Esophagus muscularis mucosa (tissue), 4 donors: Measurements from ENCODE around the gene CREB3L2. TPM values are rescaled to one million over a fixed set of nuclear protein-coding genes. Genes with fewer than 3 reads are reported as not detected.

Experiments used
- DNase-seq: peaks from one replicate; pipeline ENCODE4 v3.0.0-alpha.2; 2017; ENCODE audit errors: extremely low spot score
- H3K27ac ChIP-seq, 4 donors: fragments of 200-600 bp; sonication (generic); replicated peaks in 1 of 4; 1 replicate in 3 of 4; 2 replicates in 1 of 4; pipeline ENCODE4 v1.5.1; 2016 to 2019; ENCODE audit warnings: mild to moderate bottlenecking in 1 of 4
- H3K27me3 ChIP-seq, 4 donors: fragments of 200-600 bp; sonication (generic); one replicate each; pipeline versions ENCODE4 v1.5.1 to v1.6.0; 2016 to 2019
- H3K36me3 ChIP-seq, 4 donors: fragments of 200-600 bp; sonication (generic); one replicate each; pipeline ENCODE4 v1.5.1; 2016 to 2019
- H3K4me1 ChIP-seq, 4 donors: fragments of 200-600 bp; sonication (generic); one replicate each; pipeline ENCODE4 v1.5.1; 2016 to 2019
- H3K4me3 ChIP-seq, 4 donors: fragments of 200-600 bp; sonication (generic); 1 replicate in 2 of 4; 2 replicates in 2 of 4; pipeline ENCODE4 v1.5.1; 2016 to 2019; ENCODE audit warnings: mild to moderate bottlenecking in 4 of 4, moderate library complexity in 1 of 4
- H3K9me3 ChIP-seq, 4 donors: fragments of 200-600 bp; sonication (generic); 1 replicate in 3 of 4; 2 replicates in 1 of 4; pipeline ENCODE4 v1.5.1; 2016 to 2019
- CTCF ChIP-seq, 3 experiments: fragments of 200-600 bp in 2 of 3; fragments of 450-650 bp in 1 of 3; sonication (generic) in 2 of 3; IDR thresholded peaks; one replicate each; pipeline ENCODE4 v1.5.1; 2017 to 2019; ENCODE audit warnings: antibody characterized with exemption in 3 of 3, mild to moderate bottlenecking in 2 of 3, moderate library complexity in 1 of 3
- EP300 ChIP-seq: sonication (generic); formaldehyde crosslinking; IDR thresholded peaks from one replicate; pipeline ENCODE4 v1.6.1; 2017; ENCODE audit warnings: antibody characterized with exemption
- POLR2A ChIP-seq: fragments of 450-650 bp; IDR thresholded peaks from one replicate; pipeline ENCODE4 v1.6.1; 2017; ENCODE audit warnings: antibody characterized with exemption, moderate library complexity, mild to moderate bottlenecking, low read depth
- POLR2AphosphoS5 ChIP-seq, 2 donors: sonication (generic); formaldehyde crosslinking; IDR thresholded peaks; one replicate each; pipeline ENCODE4 v1.6.1; 2017; ENCODE audit warnings: antibody characterized with exemption in 2 of 2
- WGBS: methylation state at CpG from one replicate; pipeline ENCODE4 v1.1.5; 2018; 5-methylcytosine and 5-hydroxymethylcytosine counted together
- intact Hi-C: fragments of 100-400 bp; cut with DNase I; formaldehyde crosslinking; loops from one replicate; pipeline ENCODE4 v1.15.1; 2023
- total RNA-seq, 4 donors: library from RNA; depleted of rRNA; stranded (reverse); fragments of >200 nt; gene quantifications; one replicate each; pipeline versions ENCODE4 v1.1.0 to v1.2.1, GENCODE V29; 2016

Gene CREB3L2
- total RNA-seq, 4 donors from 2014 or later, result 29.2 to 43.4 (median 37.1) TPM

GRCh38 chr7:137962491-137962874 is 39.4 kb downstream of the CREB3L2 start:
- no peak for TF ChIP-seq POLR2AphosphoS5 (IDR thresholded peaks at IDR 0.05)
- TF ChIP-seq CTCF (IDR thresholded peaks at IDR 0.05), result no peak
- no peak for TF ChIP-seq POLR2A
- no peak for TF ChIP-seq EP300
- H3K4me1 ChIP-seq, result peaks cover 23 to 86% (median 72%) of the 10 kb centered on the region in 4 donors
- WGBS, result 88% methylated on average over 5 of the region's 5 CpGs

DNA sequence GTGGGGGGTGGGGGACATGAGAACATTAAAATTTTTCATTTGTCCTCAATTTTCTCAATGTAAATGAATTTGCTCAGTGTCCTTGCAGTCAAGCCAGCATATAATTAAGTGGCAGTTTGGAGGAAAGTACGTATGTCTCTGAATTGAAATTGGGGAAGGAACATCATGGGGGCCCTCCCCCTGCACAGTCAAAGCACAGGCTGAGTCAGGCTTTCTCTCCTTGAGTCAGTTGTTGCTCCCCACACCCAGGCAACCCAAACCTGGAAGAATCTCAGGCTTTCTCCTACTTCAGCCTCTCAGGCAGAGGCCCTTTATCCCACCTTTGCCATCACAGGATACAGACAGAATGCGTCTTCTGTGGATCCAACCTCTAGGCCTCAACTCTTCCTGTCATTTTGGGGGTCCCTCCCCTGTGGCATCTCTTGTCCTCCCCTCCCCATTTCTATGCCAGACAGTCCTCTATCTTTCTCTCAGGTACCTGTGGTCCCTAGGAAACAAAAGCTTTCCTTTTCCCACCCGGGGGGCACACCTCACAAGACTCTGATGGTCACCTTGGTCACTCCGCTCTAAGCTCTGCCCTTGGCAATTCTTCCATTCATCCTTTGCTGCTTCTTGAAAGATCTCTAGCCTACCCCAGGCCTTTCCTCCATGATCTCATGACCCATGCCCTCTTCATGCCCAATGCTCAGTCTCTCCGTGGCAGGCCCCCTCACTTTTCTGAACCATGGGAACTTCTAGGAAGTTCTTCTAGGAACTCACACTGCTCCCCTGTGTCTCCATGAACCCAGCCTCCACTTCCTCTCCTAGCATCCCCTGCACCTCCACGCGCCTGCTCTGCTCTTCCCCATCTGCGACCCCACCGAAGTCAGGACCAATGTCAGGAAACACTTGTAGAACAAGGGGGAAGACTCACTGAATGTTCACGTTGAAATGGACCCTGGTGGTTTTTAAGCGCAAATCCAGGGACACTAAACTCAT is 40.4 kb downstream of the CREB3L2 start:
- intact Hi-C loops, result no loop called here
- no peaks in the 10 kb centered on the region for H3K27me3 ChIP-seq
- peaks cover 20 to 86% (median 72%) of the 10 kb centered on the region in 4 donors for H3K4me1 ChIP-seq
- H3K4me3 ChIP-seq, result no peak overlapping the region
- H3K9me3 ChIP-seq, result no peaks in the 10 kb centered on the region
- TF ChIP-seq POLR2A, result no peak
- TF ChIP-seq EP300, result no peak
- no peak for DNase-seq
- peak overlapping the region in 1 of 4 donors; percentile 32 for H3K27ac ChIP-seq
- WGBS, result 88% methylated on average over 11 of the region's 11 CpGs
- no peaks in the 10 kb centered on the region for H3K36me3 ChIP-seq

More at GRCh38 chr7:137962491-137962874, 39.4 kb downstream of the CREB3L2 start:
- Histone ChIP-seq H3K27ac (no peak overlapping the region), H3K36me3 (no peaks in the 10 kb centered on the region), H3K4me3 (no peak overlapping the region), H3K9me3 (no peaks in the 10 kb centered on the region), H3K27me3 (no peaks in the 10 kb centered on the region)
- intact Hi-C loops, result no loop called here
- no peak for DNase-seq

DNA sequence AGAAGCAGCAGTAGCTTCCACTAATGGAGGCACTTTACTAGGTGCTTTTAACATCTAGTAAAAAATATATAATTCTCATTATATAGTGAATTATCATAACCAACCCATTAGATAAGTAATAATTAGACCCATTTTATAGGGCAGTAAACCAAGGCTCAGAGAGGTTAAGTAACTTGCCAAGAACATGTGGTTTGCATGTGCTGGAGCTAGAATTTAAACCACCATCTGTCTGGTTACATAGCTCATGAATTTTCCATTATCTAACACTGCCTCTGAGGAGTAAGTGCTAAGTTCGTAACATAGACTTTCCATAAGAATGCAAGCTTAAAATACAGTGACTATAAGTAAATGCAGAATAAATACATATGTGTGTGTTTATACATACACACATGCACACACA is 41.9 kb downstream of the CREB3L2 start:
- H3K4me3 ChIP-seq, result no peak overlapping the region
- H3K4me1 ChIP-seq, result peaks cover 13 to 86% (median 72%) of the 10 kb centered on the region in 4 donors
- no peak for DNase-seq
- 85% methylated on average over 1 of the region's 1 CpG for WGBS
- peak overlapping the region in 1 of 4 donors; percentile 3 for H3K27ac ChIP-seq
- no peaks in the 10 kb centered on the region for H3K36me3 ChIP-seq
- TF ChIP-seq POLR2A (no peak), EP300 (no peak), POLR2AphosphoS5 (IDR thresholded peaks at IDR 0.05) (no peak), CTCF (IDR thresholded peaks at IDR 0.05) (no peak)
- no peaks in the 10 kb centered on the region for H3K27me3 ChIP-seq
- intact Hi-C loops, result no loop called here
- H3K9me3 ChIP-seq, result no peaks in the 10 kb centered on the region

GRCh38 chr7:137958470-137959431 is 43.1 kb downstream of the CREB3L2 start:
- Histone ChIP-seq H3K27me3 (no peaks in the 10 kb centered on the region), H3K4me3 (no peak overlapping the region), H3K27ac (peak overlapping the region; percentile 81 to 85 (median 82)), H3K4me1 (peaks cover 25 to 86% (median 79%) of the 10 kb centered on the region in 4 donors), H3K9me3 (no peaks in the 10 kb centered on the region), H3K36me3 (no peaks in the 10 kb centered on the region)
- TF ChIP-seq POLR2AphosphoS5 (IDR thresholded peaks at IDR 0.05), result no peak
- TF ChIP-seq POLR2A, result no peak
- TF ChIP-seq EP300, result no peak
- no peak for TF ChIP-seq CTCF (IDR thresholded peaks at IDR 0.05)
- WGBS, result 93% methylated on average over 4 of the region's 4 CpGs
- intact Hi-C loops, result no loop called here
- DNase-seq, result no peak

GRCh38 chr7:137957887-137958286 is 44.0 kb downstream of the CREB3L2 start:
- Histone ChIP-seq H3K27ac (peak overlapping the region; percentile 81 to 85 (median 82)), H3K4me3 (no peak overlapping the region), H3K27me3 (no peaks in the 10 kb centered on the region), H3K36me3 (no peaks in the 10 kb centered on the region), H3K4me1 (peaks cover 26 to 86% (median 81%) of the 10 kb centered on the region in 4 donors), H3K9me3 (no peaks in the 10 kb centered on the region)
- no peak for DNase-seq
- 78% methylated on average over 3 of the region's 3 CpGs for WGBS
- TF ChIP-seq POLR2A (no peak), POLR2AphosphoS5 (IDR thresholded peaks at IDR 0.05) (peak in 1 of 2 donors; percentile 46)
- intact Hi-C loops, result no loop called here
